ENCODE data around the gene ZNF511.
A peak's percentile ranks its signal among the peaks of the same experiment; 100 is the strongest.

ZNF511 gene

GRCh38 chr10:133356549-133357284 lies 48.0 kb downstream of the ZNF511 start:
- Histone ChIP-seq H3K9ac (ENCODE audit: low read length) (no peak overlapping the region), H3K79me2 (ENCODE audit: low read length) (no peaks in the 10 kb centered on the region), H3K36me3 (replicated peaks; ENCODE audit: insufficient read depth, low read length) (no peaks in the 10 kb centered on the region), H3K4me3 (ENCODE audit: low read length) (peak overlapping the region; percentile 36; the same call in 1 of the 2 replicates), H3K9me2 (replicated peaks; ENCODE audit: insufficient read depth, low read length) (no peaks in the 10 kb centered on the region), H3F3A (ENCODE audit: insufficient read depth, low read length) (no peaks in the 10 kb centered on the region), H4K20me1 (ENCODE audit: insufficient read depth, low read length) (no peaks in the 10 kb centered on the region), H3K4me1 (ENCODE audit: low read length) (no peaks in the 10 kb centered on the region), H3K27me3 (replicated peaks; ENCODE audit: insufficient read depth, low read length) (peaks cover 19% of the 10 kb centered on the region), H3K9me3 (replicated peaks; ENCODE audit: insufficient read depth, low read length) (no peaks in the 10 kb centered on the region), H3K27ac (ENCODE audit: low read length) (no peak overlapping the region), H3K4me2 (ENCODE audit: low read depth, low read length) (peak overlapping the region; percentile 65), H2AFZ (ENCODE audit: low read length) (0 out of 2 replicates have a peak overlapping the region, but pooled peaks have one; percentile 38)
- TF ChIP-seq EZH2 (optimal IDR thresholded peaks at IDR 0.05; ENCODE audit: low read depth, low read length) (no peak), EZH2phosphoT487 (IDR thresholded peaks at IDR 0.05; ENCODE audit: low read length) (no peak), CTCF (IDR thresholded peaks at IDR 0.05; ENCODE audit: low read length) (no peak)
- no peak for DNase-seq

DNA sequence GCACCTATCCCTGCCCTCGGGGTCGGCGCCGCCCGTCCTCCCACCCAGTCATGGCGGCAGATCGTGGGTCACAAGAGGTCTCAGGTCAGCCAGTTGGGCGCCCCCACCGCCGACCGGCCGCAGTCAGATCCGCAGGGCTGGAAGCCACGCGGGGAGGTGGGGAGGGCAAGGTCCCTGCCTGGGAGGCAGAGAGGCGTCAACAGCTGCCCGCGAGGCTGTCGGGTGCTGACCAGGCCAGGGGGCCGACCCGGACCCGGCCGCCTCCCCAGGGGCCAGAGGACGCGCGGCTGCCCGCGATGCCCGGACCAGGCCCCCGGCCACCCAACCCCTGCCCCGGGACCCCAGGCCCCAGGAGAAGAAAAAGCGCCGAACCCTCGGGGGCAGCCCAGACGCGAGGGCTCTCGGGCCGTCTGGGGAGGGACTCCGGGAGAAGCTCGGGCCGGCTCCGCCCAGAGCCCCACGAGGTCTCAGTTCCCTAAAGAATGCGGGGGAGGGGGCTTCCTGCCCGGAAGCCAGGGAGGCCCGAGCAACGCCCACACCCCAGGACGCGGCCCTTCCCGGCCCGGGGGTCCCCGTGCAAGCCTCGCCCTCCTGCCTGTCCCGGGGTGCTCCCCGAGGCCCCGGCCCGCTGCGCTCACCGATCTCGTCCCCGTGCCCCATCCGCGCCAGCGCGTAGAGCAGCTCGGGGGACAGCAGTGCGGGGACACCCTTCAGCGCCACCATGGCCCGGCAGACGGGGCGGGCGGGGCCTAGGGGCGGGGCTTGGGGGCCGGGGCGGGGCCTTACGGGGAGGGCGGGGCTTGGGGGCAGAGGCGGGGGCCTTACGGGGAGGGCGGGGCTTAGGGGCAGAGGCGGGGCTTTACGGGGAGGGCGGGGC lies 48.8 kb downstream of the ZNF511 start, which contains the start of gene FUOM:
FUOM (minus strand) TSS at position 735 of the 877 bp plus-strand sequence; CDS start at position 723, 12 bp downstream.
- peak within 1 kb of the TSS; percentile 36; the same call in 1 of the 2 replicates for H3K4me3 ChIP-seq (ENCODE audit: low read length)

More for the DNA sequence above, 48.8 kb downstream of the ZNF511 start, which contains the start of gene FUOM:
- peaks cover 12% of the 10 kb centered on the region for H3K27me3 ChIP-seq (replicated peaks; ENCODE audit: insufficient read depth, low read length)
- no peak within 1 kb of the TSS; the same call in 1 of the 2 replicates for H3K9ac ChIP-seq (ENCODE audit: low read length)
- no peak for TF ChIP-seq CTCF (IDR thresholded peaks at IDR 0.05; ENCODE audit: low read length)
- no peak for TF ChIP-seq EZH2phosphoT487 (IDR thresholded peaks at IDR 0.05; ENCODE audit: low read length)
- no peak for TF ChIP-seq EZH2 (optimal IDR thresholded peaks at IDR 0.05; ENCODE audit: low read depth, low read length)
- H3K27ac ChIP-seq (ENCODE audit: low read length) = no peak within 1 kb of the TSS
- no peaks in the 10 kb centered on the region for H4K20me1 ChIP-seq (ENCODE audit: insufficient read depth, low read length)
- no peaks in the 10 kb centered on the region for H3K79me2 ChIP-seq (ENCODE audit: low read length)
- H2AFZ ChIP-seq (ENCODE audit: low read length) = peak within 1 kb of the TSS; percentile 38
- DNase-seq = no peak
- no peaks in the 10 kb centered on the region for H3K9me3 ChIP-seq (replicated peaks; ENCODE audit: insufficient read depth, low read length)
- no peaks in the 10 kb centered on the region for H3F3A ChIP-seq (ENCODE audit: insufficient read depth, low read length)
- no peaks in the 10 kb centered on the region for H3K36me3 ChIP-seq (replicated peaks; ENCODE audit: insufficient read depth, low read length)
- H3K4me2 ChIP-seq (ENCODE audit: low read depth, low read length) = peak within 1 kb of the TSS; percentile 65
- H3K9me2 ChIP-seq (replicated peaks; ENCODE audit: insufficient read depth, low read length) = no peaks in the 10 kb centered on the region
- H3K4me1 ChIP-seq (ENCODE audit: low read length) = no peaks in the 10 kb centered on the region
